Measurements from ENCODE around the gene MSTO1. TPM values are rescaled to one million over a fixed set of nuclear protein-coding genes. Genes with fewer than 3 reads are reported as not detected.
"Not testable (repeated sequence)": the region's sequence is repeated elsewhere in the genome, so short reads cannot be mapped to it uniquely, and the experiment has no call there.

The MSTO1 gene
- polyA plus RNA-seq, 1 donor, result 31.8 TPM

DNA sequence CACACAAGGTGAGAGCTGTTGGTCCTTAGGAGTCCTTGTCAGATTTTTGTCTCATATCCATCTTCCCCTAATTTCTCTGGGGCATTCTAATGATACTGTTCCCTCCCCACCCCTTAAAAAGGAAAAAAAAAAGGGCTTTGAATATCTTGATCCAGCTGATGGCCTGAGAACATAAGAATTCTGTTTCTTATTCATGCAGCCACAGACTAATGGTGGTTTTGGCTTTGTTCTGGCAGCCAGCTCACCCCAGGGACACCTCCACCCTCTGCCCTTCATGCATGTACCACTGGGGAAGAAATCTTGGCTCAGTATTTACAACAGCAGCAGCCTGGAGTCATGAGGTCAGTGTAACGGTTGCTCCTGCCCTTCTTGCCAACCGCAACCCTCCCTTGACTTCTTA lies 3.2 kb downstream of the MSTO1 start:
- not testable (repeated sequence) for DNase-seq (ENCODE audit: low read depth)

DNA sequence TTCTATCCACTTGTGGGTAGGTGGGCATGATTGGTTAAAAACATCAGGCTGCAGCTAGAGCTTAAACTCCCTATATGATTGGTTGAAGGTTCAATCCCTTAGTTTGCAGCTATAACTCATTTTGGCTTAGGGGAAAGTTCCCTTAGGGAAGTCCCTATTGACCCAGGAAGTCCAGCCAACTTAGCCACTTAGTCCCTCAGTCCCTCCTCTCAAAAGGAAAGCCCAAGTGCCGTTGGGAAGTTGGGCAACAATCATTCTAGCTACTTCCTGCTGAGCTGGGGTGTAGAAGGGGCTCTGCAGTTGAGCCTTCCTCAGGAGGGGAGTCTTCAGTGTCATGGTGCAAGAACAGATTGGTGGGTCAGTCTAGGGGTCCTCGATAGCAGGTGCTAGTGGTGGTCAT lies 12.2 kb downstream of the MSTO1 start:
- DNase-seq (ENCODE audit: low read depth), result no peak

- no peak for DNase-seq (ENCODE audit: low read depth)
Measured at GRCh38 chr1:155623357-155623756, 13.3 kb downstream of the MSTO1 start.

GRCh38 chr1:155626428-155626827 lies 16.4 kb downstream of the MSTO1 start:
- DNase-seq (ENCODE audit: low read depth), result not testable (repeated sequence)

DNA sequence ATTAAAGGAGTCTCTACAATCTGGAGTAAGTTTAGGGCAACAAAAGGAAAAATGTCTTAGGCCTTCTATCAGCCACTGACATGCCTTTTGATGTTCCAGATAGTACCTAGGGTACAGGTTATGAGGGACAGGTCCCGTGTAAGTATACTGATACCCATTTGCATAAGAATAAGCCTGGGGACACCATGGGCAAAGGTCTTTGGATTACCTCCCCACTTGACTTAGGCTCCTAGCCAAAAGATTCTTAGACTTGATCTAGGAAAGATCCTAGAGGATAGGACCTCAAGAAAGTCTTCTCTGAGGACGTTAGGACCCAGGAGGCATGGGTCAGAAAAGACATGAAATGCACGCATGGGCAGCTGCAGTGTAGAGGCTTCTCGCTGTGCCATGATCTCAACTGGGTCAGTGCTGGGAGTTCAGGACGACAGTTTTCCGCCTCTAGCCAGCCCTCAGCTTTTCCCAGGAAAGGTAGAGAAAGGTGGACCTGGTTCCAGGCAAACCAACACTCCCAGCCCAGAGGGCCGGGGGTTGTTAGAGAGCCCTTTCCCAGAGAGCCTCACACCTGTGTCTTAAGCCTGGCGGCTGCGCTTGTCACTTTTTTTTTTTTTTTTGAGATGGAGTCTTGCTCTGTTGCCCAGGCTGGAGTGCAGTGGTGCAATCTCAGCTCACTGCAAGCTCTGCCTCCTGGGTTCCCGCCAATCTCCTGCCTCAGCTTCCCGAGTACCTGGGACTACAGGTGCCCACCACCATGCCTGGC lies 26.6 kb downstream of the MSTO1 start:
- no peak for DNase-seq (ENCODE audit: low read depth)

- DNase-seq (ENCODE audit: low read depth), result no peak
Measured at GRCh38 chr1:155640367-155640766, 30.3 kb downstream of the MSTO1 start.

- DNase-seq (ENCODE audit: low read depth), result not testable (repeated sequence)
Measured at GRCh38 chr1:155642559-155643180, 32.7 kb downstream of the MSTO1 start.

- no peak for DNase-seq (ENCODE audit: low read depth)
Measured at GRCh38 chr1:155643230-155643629, 33.2 kb downstream of the MSTO1 start.

DNA sequence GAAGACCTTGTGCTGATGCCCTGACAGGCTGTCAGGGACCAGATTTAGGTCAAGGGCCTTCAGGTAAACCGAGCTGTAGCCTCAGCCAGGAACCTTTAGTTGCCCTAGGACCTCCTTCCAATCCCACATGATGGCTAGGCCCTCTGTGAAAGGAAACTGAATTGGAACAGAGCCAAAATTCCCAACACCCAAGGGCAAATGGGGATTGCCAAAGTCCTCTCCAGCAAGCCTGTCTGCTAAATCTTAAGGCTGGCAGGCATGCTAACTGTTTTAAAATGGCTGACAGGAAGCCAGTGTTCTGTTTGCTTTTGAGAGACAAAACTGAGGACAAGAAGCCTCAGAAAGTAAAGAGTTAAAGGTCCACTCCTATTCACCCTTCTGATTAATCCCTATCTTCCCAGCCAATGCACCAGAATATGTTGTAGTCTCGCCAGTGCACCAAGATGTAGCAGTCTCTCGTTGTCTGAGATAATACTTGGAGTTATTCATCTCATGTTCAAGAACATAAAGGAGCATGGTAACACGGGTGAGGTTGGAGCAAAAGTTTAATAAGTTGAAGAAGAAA lies 35.1 kb downstream of the MSTO1 start:
- no peak for DNase-seq (ENCODE audit: low read depth)

DNA sequence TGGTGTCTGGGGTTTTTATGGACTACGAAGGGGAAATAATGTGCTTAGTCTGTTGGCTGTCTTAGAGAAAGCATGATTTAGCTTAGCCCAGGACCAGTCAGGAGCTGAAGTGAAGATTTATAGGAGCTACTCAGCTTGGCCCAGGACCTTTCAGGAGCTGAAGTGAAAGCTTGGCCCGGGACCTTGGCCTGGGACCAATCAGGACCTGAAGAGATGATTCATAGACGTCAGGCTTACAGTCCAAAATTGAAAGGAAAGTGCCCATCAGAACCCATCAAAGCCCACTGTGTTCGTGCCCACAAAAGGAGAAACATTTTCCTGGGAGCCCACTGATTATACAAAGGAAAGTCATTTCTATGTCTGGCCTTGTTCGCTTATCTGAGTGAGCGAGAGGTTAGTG lies 35.6 kb downstream of the MSTO1 start:
- no peak for DNase-seq (ENCODE audit: low read depth)

DNA sequence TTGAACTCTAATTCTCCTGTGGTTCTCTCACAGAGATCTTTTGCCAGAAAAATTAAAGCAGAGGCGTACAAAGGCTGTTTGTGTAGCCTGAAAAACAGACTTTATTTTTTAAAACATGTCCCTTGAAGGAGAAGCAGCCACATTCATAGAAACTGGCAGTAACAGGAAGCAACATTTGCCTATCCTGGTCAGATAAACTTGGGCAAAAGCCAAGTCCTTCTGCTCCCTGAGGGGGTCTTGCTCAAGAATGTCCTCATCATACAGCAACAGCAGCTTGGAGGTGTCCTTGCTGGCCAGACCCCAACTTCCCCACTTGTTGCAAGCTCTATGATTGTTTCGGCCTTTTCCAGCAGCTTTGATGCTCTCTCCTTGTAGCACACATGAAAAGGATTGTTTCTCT lies 36.3 kb downstream of the MSTO1 start:
- no peak for DNase-seq (ENCODE audit: low read depth)

DNA sequence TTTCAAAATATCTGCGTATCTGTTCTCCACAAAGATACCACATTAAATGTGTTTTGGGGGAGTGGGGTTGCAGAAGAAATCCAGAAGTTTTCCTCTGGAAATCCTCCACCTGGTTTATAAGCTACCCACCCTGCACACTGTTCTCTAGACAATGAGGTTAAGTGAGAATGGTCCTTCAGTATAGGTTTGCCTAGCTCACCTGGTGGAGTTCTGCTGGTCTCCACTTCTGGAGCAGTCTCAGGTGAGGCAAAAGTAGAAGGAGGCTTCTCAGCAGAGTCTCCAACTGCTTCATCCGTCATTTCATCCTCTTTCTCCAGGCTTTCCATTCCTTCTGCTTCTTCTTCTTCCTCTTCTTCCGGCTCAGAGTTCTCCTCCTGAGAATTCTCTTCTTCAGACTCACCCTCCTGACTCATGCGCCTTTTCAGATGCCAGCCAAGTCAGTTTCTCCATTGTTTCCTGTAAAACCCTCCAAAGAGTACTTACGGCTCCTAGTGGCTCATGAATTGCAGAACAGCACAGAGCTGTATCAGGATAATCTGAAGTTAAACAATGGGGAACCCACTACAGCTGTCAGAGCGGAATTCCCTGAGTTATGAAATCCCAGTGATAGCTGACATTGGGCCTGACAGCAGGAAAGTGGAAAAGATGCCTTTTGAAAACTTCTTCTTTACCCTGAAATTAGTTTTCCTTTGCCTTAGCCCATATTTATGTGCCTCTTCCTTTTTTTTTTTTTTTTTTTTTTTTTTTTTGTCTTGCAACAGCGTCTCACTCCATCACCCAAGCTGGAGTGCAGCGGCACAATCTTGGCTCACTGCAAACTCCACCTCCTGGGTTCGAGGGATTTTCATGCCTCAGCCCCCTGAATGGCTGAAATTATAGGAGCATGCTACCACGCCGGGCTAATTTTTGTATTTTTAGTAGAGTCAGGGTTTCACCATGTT lies 38.5 kb downstream of the MSTO1 start:
- peak; percentile 14 for DNase-seq (ENCODE audit: low read depth)

GRCh38 chr1:155649676-155650075 lies 39.7 kb downstream of the MSTO1 start:
- DNase-seq (ENCODE audit: low read depth), result no peak

DNA sequence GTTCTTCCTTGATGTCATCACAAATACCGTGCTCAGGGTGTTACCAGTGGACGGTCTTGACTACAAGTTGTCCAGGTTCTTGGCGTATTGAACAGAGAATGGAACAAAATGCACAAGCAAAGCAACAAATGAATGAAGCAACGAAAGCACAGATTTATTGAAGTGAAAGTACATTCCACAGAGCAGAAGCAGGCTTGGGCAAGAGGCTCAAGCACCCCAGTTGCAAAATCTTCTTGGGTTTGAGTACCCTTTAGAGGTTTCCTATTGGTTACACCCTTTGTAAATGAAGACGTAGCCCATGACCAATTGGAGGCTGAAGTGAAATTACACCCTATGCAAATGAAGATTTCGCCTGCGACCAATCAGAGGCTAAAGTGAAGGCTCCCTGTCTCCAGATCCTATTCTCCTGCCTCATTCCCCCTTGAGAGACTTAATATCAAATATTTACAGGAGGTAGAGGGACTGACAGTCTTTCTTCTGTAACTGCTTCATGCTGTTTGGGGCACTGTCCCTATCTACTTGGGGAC lies 40.3 kb downstream of the MSTO1 start:
- no peak for DNase-seq (ENCODE audit: low read depth)

GRCh38 chr1:155651861-155652661 lies 42.0 kb downstream of the MSTO1 start:
- DNase-seq (ENCODE audit: low read depth), result no peak

DNA sequence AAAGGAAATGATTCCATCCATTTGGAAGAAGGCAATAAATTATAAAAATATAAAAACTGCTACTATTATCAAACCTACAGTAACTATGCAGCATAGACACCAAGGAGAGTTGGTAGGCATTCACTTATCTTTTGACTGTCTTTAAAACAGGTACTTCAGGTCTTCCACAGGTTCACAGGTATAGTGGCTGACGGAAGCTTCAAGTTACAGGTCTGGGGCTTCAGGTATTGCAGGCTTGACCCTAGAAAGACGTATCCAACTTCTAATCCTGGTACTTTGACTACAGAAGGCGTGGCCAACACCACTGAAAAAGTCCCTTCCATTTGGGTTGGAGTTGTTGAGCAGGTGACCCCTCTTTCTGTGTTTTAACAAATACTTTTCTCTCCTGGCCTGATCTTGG lies 42.9 kb downstream of the MSTO1 start:
- no peak for DNase-seq (ENCODE audit: low read depth)

DNA sequence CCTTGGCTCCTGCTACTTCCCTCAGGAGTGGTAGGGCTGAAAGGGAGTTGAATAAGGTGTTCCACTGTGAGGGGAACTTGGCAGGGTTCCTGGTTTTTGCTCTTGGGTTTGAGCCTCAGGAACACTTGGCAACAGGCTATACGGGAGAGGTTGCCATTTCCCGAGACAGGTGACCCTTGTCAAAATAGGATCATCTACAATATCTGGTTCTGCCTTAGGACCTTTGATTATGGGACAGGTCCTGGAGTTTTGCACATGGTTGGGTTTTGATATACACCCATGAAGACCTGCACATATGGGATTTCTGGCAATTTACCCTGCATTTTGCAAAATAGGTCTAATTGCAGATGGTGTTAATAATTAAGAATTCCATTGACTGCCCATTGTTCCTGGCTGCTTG lies 47.4 kb downstream of the MSTO1 start:
- DNase-seq (ENCODE audit: low read depth), result no peak

GRCh38 chr1:155661239-155661638 lies 51.2 kb downstream of the MSTO1 start:
- DNase-seq (ENCODE audit: low read depth), result not testable (repeated sequence)

Measured in forelimb muscle (tissue), 1 donor.